ENCODE data around the gene WNT9A.

Gene WNT9A

GRCh38 chr1:227942716-227943261 is 4.9 kb downstream of the WNT9A start:
- DNase-seq (ENCODE audit: insufficient read length, low spot score), result no peak
- no peak for FAIRE-seq

DNA sequence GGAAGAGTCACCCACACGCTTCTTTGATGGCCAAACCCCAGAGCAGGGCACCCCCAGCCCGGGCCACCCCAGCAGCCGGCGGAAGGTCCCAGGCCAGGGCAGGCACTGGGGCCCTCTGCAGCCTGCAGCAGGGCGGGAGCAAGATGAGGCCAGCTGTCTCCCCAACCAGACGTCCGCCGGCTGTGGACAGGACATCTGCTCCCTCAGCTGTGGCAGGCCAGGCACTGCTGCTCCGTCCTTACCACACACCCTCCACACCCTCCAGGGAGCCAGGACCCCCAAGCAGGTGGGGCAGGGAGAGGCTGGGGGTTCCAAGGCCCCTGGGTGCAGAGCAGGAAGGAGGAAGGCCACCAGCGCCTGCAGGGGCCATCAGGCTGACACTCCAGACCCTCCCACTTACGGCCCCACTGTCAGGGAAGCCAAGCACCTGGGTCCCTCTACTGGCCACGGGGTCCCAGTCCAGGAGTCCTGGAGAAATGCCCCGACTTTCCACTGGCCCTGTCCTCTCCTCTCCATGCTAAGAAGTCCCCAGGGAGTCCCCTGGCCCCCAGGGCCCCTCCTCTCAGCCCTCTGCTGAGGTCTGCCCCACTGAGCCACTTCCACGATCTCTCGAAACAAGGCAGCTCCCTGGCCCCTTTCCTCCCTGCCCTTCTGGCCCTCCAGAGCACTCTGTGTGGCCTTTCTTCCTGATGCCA is 5.6 kb downstream of the WNT9A start:
- DNase-seq (ENCODE audit: insufficient read length, low spot score) (no peak), FAIRE-seq (no peak)

DNA sequence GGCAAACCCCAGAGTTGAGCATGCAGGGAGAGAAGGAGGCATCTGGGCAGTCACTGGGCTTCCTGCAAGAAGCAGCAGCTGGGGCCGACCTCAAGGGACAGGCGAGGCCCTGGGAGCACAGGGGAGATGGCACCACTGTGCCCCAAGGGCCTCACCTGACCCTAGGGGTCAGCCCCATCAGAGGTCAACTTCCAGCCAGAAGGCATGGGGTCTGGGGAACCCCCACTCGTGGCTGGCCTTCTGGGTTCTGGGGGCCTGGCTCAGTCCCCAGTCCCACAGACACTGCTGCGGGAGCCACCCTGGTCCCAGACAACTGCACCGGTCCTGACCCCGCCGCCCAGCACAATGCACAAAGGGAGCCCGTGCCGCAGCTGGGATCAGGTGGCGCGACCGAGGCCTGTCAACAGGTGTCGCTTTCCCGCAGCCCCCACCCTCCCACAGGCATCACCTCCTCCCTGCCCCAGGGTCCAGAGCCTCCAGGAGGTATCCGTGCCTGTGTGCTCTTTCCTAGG is 6.2 kb downstream of the WNT9A start:
- DNase-seq (ENCODE audit: insufficient read length, low spot score) (no peak), FAIRE-seq (no peak)

DNA sequence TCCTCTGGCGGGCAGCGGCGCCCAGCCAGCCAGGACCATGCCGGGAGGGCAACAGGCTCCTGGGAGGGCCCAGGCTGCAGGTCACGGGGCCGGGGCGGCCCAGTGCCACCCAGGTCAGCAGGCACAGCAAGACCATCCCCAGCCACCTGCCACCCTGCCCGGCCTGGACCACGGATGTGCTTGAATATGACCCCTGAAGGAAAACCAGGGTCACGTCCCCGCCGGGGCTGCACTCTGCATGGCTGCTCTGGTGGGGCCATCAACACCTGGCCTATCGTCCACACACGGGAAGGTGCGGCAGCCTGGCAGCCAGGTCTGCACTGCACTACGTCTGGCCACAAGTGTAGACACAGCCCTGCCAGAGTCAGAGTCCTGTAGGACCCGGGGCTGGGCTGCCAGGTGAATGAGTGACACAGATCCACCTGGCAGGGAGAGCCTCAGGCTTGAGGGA is 6.9 kb downstream of the WNT9A start:
- FAIRE-seq (no peak), DNase-seq (ENCODE audit: insufficient read length, low spot score) (no peak)

- DNase-seq (ENCODE audit: insufficient read length, low spot score) (no peak), FAIRE-seq (no peak)
These were observed 7.7 kb downstream of the WNT9A start for GRCh38 chr1:227939791-227940771.

DNA sequence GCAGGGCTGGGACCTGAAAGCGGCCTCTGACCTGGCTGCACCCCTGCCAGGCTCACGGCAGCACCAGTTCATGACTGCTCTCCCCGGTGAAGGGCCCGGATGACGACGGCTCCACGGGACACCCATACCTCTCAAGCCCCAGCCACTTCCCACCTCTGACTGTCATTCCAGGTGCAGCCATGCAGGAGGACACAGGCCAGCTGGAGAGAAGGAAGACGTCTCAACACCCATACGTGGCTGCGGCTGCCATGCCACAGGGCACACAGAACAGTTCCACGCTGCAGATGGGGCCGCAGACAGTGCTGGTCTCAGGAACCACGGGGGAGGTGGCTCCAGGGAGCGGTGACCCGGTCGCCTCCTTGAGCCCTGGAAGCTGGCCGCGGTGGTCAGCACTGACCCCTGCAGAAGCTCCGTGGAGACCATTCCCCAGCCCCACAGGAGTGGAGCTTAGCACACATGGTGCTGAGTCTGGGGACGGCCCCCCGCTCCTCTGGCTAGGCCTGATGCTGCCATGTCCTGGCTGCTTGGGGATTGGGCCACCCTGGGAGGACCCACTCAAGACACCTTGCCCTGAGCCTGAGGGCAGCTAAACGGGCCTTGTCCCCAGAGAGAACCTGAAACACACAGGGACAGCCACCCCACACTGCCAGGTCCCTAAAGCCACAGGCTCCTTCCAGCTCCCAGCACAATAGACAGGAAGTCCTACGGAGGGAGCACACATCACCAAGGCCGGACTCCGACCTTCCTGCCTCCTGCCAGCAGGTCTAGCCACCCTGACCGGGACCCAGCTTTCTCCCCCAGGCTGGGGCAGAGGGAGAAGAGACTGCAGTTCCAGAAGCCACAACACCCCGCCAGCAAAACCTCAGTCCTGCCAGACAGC is 8.6 kb downstream of the WNT9A start:
- FAIRE-seq, result no peak

DNA sequence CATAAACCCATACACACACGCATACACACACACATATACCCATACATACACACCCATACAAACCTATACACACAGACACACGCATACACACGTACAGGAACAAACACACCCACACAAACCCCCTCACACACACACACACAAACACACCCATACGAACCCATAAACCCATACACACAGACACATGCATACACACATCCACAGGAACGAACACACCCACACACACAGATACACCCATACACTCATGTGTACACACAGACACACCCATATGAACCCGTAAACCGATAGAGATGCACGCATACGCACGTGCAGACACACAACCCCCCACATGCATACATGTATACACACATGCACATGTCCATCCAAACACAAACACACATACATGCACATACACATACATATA is 9.5 kb downstream of the WNT9A start:
- FAIRE-seq (peak; percentile 63), DNase-seq (ENCODE audit: insufficient read length, low spot score) (no peak)

More for the DNA sequence above, 8.6 kb downstream of the WNT9A start:
- DNase-seq (ENCODE audit: insufficient read length, low spot score), result no peak

DNA sequence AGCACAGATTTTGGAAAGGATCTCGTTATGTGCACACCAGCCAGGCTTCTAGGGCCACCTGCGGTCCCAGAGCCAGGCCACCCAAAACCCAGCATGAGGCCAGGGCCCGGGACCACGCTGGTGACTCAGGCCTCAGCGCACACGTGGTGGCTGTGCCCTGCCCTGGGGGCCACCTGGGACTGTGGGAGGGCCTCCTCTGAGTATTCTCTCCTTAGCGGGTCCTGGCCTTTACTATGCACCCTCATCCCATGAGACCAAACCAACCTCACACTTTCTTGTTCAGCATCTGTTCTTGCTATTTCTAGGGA is 9.9 kb downstream of the WNT9A start:
- no peak for FAIRE-seq
- DNase-seq (ENCODE audit: insufficient read length, low spot score), result no peak

- DNase-seq (ENCODE audit: insufficient read length, low spot score) (no peak), FAIRE-seq (no peak)
These were observed 10.5 kb downstream of the WNT9A start for GRCh38 chr1:227937031-227937837.

GRCh38 chr1:227935826-227936225 is 11.9 kb downstream of the WNT9A start:
- no peak for FAIRE-seq

GRCh38 chr1:227934476-227935313 is 13.0 kb downstream of the WNT9A start:
- FAIRE-seq (peak; percentile 57), DNase-seq (ENCODE audit: insufficient read length, low spot score) (peak; percentile 51)

More at GRCh38 chr1:227935826-227936225, 11.9 kb downstream of the WNT9A start:
- DNase-seq (ENCODE audit: insufficient read length, low spot score), result no peak

DNA sequence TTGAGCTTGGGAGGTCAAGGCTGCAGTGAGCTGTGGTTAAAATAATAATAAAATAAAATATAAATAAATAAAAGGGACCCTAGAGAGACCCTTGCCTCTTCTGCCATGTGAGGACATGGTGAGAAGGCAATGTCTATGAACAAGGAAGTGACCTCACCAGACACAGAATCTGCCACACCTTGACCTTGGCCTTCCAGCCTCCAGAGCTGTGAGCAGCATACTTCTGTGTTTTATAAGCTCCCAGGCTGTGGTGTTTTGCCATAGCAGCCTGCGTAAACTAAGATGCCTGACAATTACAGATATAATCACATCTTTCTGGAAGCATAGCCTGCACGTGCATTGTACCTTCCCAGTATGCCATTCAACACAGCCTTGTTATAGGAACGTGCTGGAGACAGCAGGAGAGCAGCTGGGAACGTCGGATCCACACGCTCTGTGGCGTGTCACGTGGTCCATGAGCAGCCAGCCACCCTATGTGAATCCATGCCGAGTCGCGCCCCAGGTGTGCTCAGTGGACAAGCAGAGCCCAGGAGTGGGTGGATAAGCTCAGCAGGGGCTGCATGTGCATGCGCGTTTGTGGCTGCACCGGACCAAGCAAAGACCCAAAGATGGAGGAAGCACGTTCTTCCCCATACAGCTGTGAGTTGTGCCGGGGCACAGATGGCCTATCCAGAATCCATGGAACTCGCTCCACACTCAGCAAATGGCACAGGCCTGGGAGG is 17.8 kb downstream of the WNT9A start:
- DNase-seq (ENCODE audit: insufficient read length, low spot score) (no peak), FAIRE-seq (peak; percentile 57)

- DNase-seq (ENCODE audit: insufficient read length, low spot score) (no peak), FAIRE-seq (no peak)
These were observed 18.8 kb downstream of the WNT9A start for GRCh38 chr1:227928811-227929375.

DNA sequence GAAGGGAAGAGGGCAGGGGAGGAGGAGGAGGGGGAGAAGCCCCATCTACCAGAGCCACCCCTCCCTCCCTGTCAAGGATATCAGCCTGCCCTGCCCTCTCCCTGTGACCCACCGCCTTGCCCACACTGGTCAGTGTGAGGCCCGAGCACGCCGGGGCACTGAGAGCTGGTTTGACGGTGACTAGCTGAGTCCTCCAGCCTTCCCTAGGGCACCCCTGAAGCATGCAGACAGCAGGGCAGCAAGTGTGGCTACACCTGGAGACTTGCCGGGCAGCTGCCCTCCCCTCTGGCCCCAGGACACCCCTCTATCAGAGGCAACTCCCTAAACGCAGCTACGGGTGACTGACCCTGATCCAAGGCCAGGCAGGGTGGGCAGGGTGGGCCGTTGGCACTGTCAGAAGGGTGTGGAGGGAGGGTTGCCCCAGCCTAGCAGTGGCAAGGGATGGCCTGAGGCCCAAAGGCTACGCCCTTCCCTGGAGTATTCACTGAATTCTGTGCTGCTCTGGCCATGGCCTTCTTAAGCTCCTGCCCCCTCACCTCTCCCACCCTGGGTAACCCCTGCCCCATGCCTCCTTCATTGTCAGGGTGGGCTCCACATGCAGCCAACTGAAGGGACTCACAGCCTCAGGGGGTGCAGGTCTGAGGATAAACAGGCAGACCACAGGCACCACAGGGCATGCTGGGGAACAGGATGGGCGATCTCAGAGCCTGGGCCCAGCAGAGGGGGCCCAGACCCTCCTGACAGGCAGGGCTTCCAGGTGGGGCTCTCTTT is 19.6 kb downstream of the WNT9A start:
- DNase-seq (ENCODE audit: insufficient read length, low spot score) (no peak), FAIRE-seq (no peak)

GRCh38 chr1:227926896-227927885 is 20.5 kb downstream of the WNT9A start:
- no peak for DNase-seq (ENCODE audit: insufficient read length, low spot score)
- no peak for FAIRE-seq

Measured in HTR-8/SVneo (cell line).